H9 (cell line): Measurements from ENCODE around the gene ZC3H18. TPM values are rescaled to one million over a fixed set of nuclear protein-coding genes. Genes with fewer than 3 reads are reported as not detected.

ENCODE experiments used
- DNase-seq: peaks from one replicate; pipeline ENCODE4 v3.0.0-alpha.2; 2017
- H2AFZ ChIP-seq: one replicate; pipeline ENCODE4 v1.6.1; 2013; ENCODE audit warnings: mild to moderate bottlenecking, low read length, control low read depth, moderate library complexity
- H2AK5ac ChIP-seq: 2 replicates; pipeline ENCODE4 v1.6.1; 2013; ENCODE audit warnings: low read length, control low read depth, mixed read lengths; ENCODE audit not compliant: insufficient read length
- H2BK120ac ChIP-seq: one replicate; pipeline ENCODE4 v1.6.1; 2013; ENCODE audit warnings: low read depth, mild to moderate bottlenecking, low read length, control low read depth, inconsistent platforms; ENCODE audit not compliant: poor library complexity, severe bottlenecking
- H2BK12ac ChIP-seq: 2 replicates; pipeline ENCODE4 v1.6.1; 2013; ENCODE audit warnings: low read length, control low read depth, mixed read lengths, low read depth; ENCODE audit not compliant: insufficient read length
- H2BK15ac ChIP-seq: 2 replicates; pipeline ENCODE4 v1.6.1; 2013; ENCODE audit warnings: low read depth, low read length, control low read depth
- H2BK20ac ChIP-seq: one replicate; pipeline ENCODE4 v1.6.1; 2013; ENCODE audit warnings: low read depth, mild to moderate bottlenecking, low read length, control low read depth, inconsistent platforms; ENCODE audit not compliant: poor library complexity, severe bottlenecking
- H2BK5ac ChIP-seq: 2 replicates; pipeline ENCODE4 v1.6.1; 2013; ENCODE audit warnings: low read length, control low read depth, mixed read lengths; ENCODE audit not compliant: insufficient read length
- H3K14ac ChIP-seq: 2 replicates; pipeline ENCODE4 v1.6.1; 2013; ENCODE audit warnings: low read length, control low read depth; ENCODE audit not compliant: insufficient read depth
- H3K18ac ChIP-seq: 2 replicates; pipeline ENCODE4 v1.6.1; 2013; ENCODE audit warnings: low read depth, mild to moderate bottlenecking, mixed read lengths, low read length, control low read depth; ENCODE audit not compliant: insufficient read length
- H3K23ac ChIP-seq: 2 replicates; pipeline ENCODE4 v1.6.1; 2013; ENCODE audit warnings: low read length, control low read depth, mixed read lengths, low read depth; ENCODE audit not compliant: insufficient read length
- H3K23me2 ChIP-seq: 2 replicates; pipeline ENCODE4 v1.6.1; 2013; ENCODE audit warnings: low read depth, mild to moderate bottlenecking, mixed read lengths, low read length, control low read depth; ENCODE audit not compliant: insufficient read length, poor library complexity, severe bottlenecking
- H3K27ac ChIP-seq: 2 replicates; pipeline ENCODE4 v1.5.1; 2013; ENCODE audit warnings: low read length, control low read depth, mixed read lengths, low read depth; ENCODE audit not compliant: insufficient read length
- H3K27me3 ChIP-seq: 2 replicates; pipeline ENCODE4 v1.6.1; 2013; ENCODE audit warnings: low read length, control low read depth, inconsistent platforms; ENCODE audit not compliant: insufficient read depth
- H3K4ac ChIP-seq: 2 replicates; pipeline ENCODE4 v1.6.1; 2013; ENCODE audit warnings: low read depth, mild to moderate bottlenecking, control low read depth, inconsistent platforms, low read length, moderate library complexity
- H3K4me1 ChIP-seq: 2 replicates; pipeline ENCODE4 v1.6.1; 2013; ENCODE audit warnings: low read length, control low read depth, inconsistent platforms; ENCODE audit not compliant: insufficient read depth
- H3K4me2 ChIP-seq: 2 replicates; pipeline ENCODE4 v1.6.1; 2013; ENCODE audit warnings: low read length, control low read depth, mixed read lengths; ENCODE audit not compliant: insufficient read length, insufficient read depth
- H3K56ac ChIP-seq: 2 replicates; pipeline ENCODE4 v1.6.1; 2013; ENCODE audit warnings: low read depth, mild to moderate bottlenecking, mixed read lengths, low read length, control low read depth; ENCODE audit not compliant: insufficient read length
- H3K79me1 ChIP-seq: 2 replicates; pipeline ENCODE4 v1.6.1; 2013; ENCODE audit warnings: low read depth, mild to moderate bottlenecking, moderate library complexity, low read length, control low read depth, inconsistent platforms; ENCODE audit not compliant: insufficient read depth, poor library complexity, severe bottlenecking
- H3K79me2 ChIP-seq: 2 replicates; pipeline ENCODE4 v1.6.1; 2013; ENCODE audit warnings: low read length, control low read depth, inconsistent platforms; ENCODE audit not compliant: insufficient read depth
- H3K9ac ChIP-seq: 2 replicates; pipeline ENCODE4 v1.6.1; 2013; ENCODE audit warnings: low read length, control low read depth, mixed read lengths; ENCODE audit not compliant: insufficient read length; ENCODE audit errors: extremely low read depth
- H3K9me3 ChIP-seq: one replicate; pipeline ENCODE4 v1.6.1; 2013; ENCODE audit warnings: low read depth, low read length, inconsistent platforms; ENCODE audit not compliant: control insufficient read depth
- H3T11ph ChIP-seq: one replicate; pipeline ENCODE4 v1.6.1; 2013; ENCODE audit warnings: mild to moderate bottlenecking, low read length, control low read depth, inconsistent platforms
- H4K20me1 ChIP-seq: one replicate; pipeline ENCODE4 v1.6.1; 2013; ENCODE audit not compliant: control insufficient read depth, insufficient read length, insufficient read depth
- H4K5ac ChIP-seq: 2 replicates; pipeline ENCODE4 v1.6.1; 2013; ENCODE audit warnings: low read depth, mild to moderate bottlenecking, mixed read lengths, low read length, control low read depth; ENCODE audit not compliant: insufficient read length
- H4K8ac ChIP-seq: replicated peaks from 2 replicates; pipeline ENCODE4 v1.6.1; 2013; ENCODE audit warnings: low read length, control low read depth, mixed read lengths, low read depth; ENCODE audit not compliant: insufficient read length
- H4K91ac ChIP-seq: 2 replicates; pipeline ENCODE4 v1.6.1; 2013; ENCODE audit warnings: low read depth, mild to moderate bottlenecking, moderate library complexity, mixed read lengths, low read length, control low read depth; ENCODE audit not compliant: insufficient read length
- H3K27ac Mint-ChIP-seq, 3 experiments: 2 replicates in 2 of 3; 3 replicates in 1 of 3; pipeline ENCODE4 v1.8.0; 2020 to 2021; ENCODE audit warnings: mixed read lengths in 3 of 3, mild to moderate bottlenecking in 1 of 3, moderate library complexity in 1 of 3
- H3K27me3 Mint-ChIP-seq: 2 replicates; pipeline ENCODE4 v1.8.0; 2021; ENCODE audit warnings: low read depth, mild to moderate bottlenecking, moderate library complexity, mixed read lengths
- H3K36me3 Mint-ChIP-seq, 3 experiments: 2 replicates in 2 of 3; 3 replicates in 1 of 3; pipeline ENCODE4 v1.8.0; 2020 to 2021; ENCODE audit warnings: low read depth in 3 of 3, mixed read lengths in 3 of 3; ENCODE audit not compliant: insufficient read depth in 1 of 3
- H3K4me1 Mint-ChIP-seq, 2 experiments: 2 replicates each; pipeline ENCODE4 v1.8.0; 2020; ENCODE audit warnings: mixed read lengths in 2 of 2
- H3K4me3 Mint-ChIP-seq, 2 experiments: 2 replicates in 1 of 2; 3 replicates in 1 of 2; pipeline ENCODE4 v1.8.0; 2020 to 2021; ENCODE audit warnings: mild to moderate bottlenecking in 2 of 2, mixed read lengths in 2 of 2, moderate library complexity in 1 of 2
- H3K9me3 Mint-ChIP-seq, 2 experiments: 2 replicates in 1 of 2; 3 replicates in 1 of 2; pipeline ENCODE4 v1.8.0; 2020; ENCODE audit warnings: mild to moderate bottlenecking in 2 of 2, mixed read lengths in 2 of 2, moderate library complexity in 1 of 2
- CTCF ChIP-seq: fragments of 200-600 bp; sonication (generic); conservative IDR thresholded peaks from 3 replicates; pipeline ENCODE4 v1.8.0; 2021; ENCODE audit warnings: antibody characterized with exemption, mild to moderate bottlenecking
- whole genome bisulfite sequencing: extraction: QIAGEN DNeasy Blood & Tissue Kit; methylation state at CpG from one replicate; pipeline ENCODE4 v1.1.7; 2013; ENCODE audit warnings: missing lambda C conversion rate, low lambda C conversion rate, mixed read lengths; ENCODE audit not compliant: insufficient read length; ENCODE audit errors: extremely low coverage; 5-methylcytosine and 5-hydroxymethylcytosine counted together
- total RNA-seq: library from RNA; stranded (reverse); gene quantifications from 2 replicates; pipeline ENCODE4 v1.2.1, GENCODE V29; 2021

ZC3H18 gene
- total RNA-seq, 1 experiment from 2014 or later = 69.7 TPM

- Histone ChIP-seq H3K18ac (no peak overlapping the region), H4K20me1 (no peaks in the 10 kb centered on the region), H2BK120ac (no peak overlapping the region), H4K91ac (no peak overlapping the region), H3K56ac (no peak overlapping the region), H2BK15ac (no peak overlapping the region), H3K27ac (no peak overlapping the region), H4K5ac (no peak overlapping the region), H2BK12ac (no peak overlapping the region), H3K9ac (no peak overlapping the region), H3K4me2 (no peak overlapping the region), H3K23me2 (no peaks in the 10 kb centered on the region), H2AFZ (no peak overlapping the region), H3T11ph (no peak overlapping the region), H3K4me1 (no peaks in the 10 kb centered on the region), H3K23ac (no peak overlapping the region), H3K79me2 (no peaks in the 10 kb centered on the region; the same call in 1 of the 2 replicates), H3K4ac (no peak overlapping the region), H3K9me3 (no peaks in the 10 kb centered on the region), H4K8ac (no peak overlapping the region), H3K27me3 (no peaks in the 10 kb centered on the region), H2BK20ac (no peak overlapping the region), H2AK5ac (no peak overlapping the region), H3K79me1 (no peaks in the 10 kb centered on the region), H2BK5ac (no peak overlapping the region), H3K14ac (no peak overlapping the region)
- no peaks in the 10 kb centered on the region for H3K27me3 Mint-ChIP-seq
- no CpG with 5 or more reads among the region's 20 CpGs for WGBS
- no peak overlapping the region for H3K4me3 Mint-ChIP-seq
- no peaks in the 10 kb centered on the region for H3K9me3 Mint-ChIP-seq
- H3K4me1 Mint-ChIP-seq = peaks cover 6 to 26% of the 10 kb centered on the region in 2 experiments
- no peak for DNase-seq
- no peak for TF ChIP-seq CTCF
- peaks cover 17 to 51% (median 43%) of the 10 kb centered on the region in 3 experiments for H3K36me3 Mint-ChIP-seq
- peak overlapping the region; percentile 58 to 97 (median 81) for H3K27ac Mint-ChIP-seq
Observed at GRCh38 chr16:88617268-88618031, 47.2 kb downstream of the ZC3H18 start.
